Measurements from ENCODE around the gene PLXNA2. TPM values are rescaled to one million over a fixed set of nuclear protein-coding genes. Genes with fewer than 3 reads are reported as not detected.

The PLXNA2 gene
- total and polyA plus RNA-seq, 3 donors from 2014 or later, result 4.1 to 5.5 (median 4.7) TPM

- intact Hi-C loops (cut with DNase I; ENCODE audit: low total_unique reads), result no loop called here
- Histone ChIP-seq H3K9me3 (no peaks in the 10 kb centered on the region), H3K27me3 (no peaks in the 10 kb centered on the region), H3K36me3 (ENCODE audit: low read depth, missing control alignments) (no peaks in the 10 kb centered on the region), H3K27ac (no peak overlapping the region), H3K4me3 (no peak overlapping the region), H3K4me1 (no peaks in the 10 kb centered on the region)
- no peak for DNase-seq
- WGBS, 2 donors, result 50 to 64% methylated on average over 1 of the region's 1 CpG
- no peak for TF ChIP-seq POLR2A (IDR thresholded peaks at IDR 0.05)
- TF ChIP-seq, protein P1, sequence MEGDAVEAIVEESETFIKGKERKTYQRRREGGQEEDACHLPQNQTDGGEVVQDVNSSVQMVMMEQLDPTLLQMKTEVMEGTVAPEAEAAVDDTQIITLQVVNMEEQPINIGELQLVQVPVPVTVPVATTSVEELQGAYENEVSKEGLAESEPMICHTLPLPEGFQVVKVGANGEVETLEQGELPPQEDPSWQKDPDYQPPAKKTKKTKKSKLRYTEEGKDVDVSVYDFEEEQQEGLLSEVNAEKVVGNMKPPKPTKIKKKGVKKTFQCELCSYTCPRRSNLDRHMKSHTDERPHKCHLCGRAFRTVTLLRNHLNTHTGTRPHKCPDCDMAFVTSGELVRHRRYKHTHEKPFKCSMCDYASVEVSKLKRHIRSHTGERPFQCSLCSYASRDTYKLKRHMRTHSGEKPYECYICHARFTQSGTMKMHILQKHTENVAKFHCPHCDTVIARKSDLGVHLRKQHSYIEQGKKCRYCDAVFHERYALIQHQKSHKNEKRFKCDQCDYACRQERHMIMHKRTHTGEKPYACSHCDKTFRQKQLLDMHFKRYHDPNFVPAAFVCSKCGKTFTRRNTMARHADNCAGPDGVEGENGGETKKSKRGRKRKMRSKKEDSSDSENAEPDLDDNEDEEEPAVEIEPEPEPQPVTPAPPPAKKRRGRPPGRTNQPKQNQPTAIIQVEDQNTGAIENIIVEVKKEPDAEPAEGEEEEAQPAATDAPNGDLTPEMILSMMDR (IDR thresholded peaks at IDR 0.05), result no peak
Measured at GRCh38 chr1:208278638-208279037, 34.5 kb upstream of the PLXNA2 start.

- Histone ChIP-seq H3K36me3 (ENCODE audit: low read depth, missing control alignments) (no peaks in the 10 kb centered on the region), H3K4me3 (no peak overlapping the region), H3K27me3 (no peaks in the 10 kb centered on the region), H3K27ac (no peak overlapping the region), H3K9me3 (no peaks in the 10 kb centered on the region), H3K4me1 (no peaks in the 10 kb centered on the region)
- WGBS, 2 donors, result 90 to 92% methylated on average over 3 of the region's 3 CpGs
- TF ChIP-seq POLR2A (IDR thresholded peaks at IDR 0.05), result no peak
- intact Hi-C loops (cut with DNase I; ENCODE audit: low total_unique reads), result no loop called here
- DNase-seq, result no peak
Measured at GRCh38 chr1:208276757-208277435, 32.7 kb upstream of the PLXNA2 start.

GRCh38 chr1:208275083-208275482 is 30.9 kb upstream of the PLXNA2 start:
- H3K9me3 ChIP-seq, result no peaks in the 10 kb centered on the region

GRCh38 chr1:208273386-208274017 is 29.3 kb upstream of the PLXNA2 start:
- no peak overlapping the region for H3K27ac ChIP-seq
- H3K27me3 ChIP-seq, result no peaks in the 10 kb centered on the region
- no peak for DNase-seq
- intact Hi-C loops (cut with DNase I; ENCODE audit: low total_unique reads), result no loop called here
- TF ChIP-seq POLR2A (IDR thresholded peaks at IDR 0.05), result no peak
- H3K9me3 ChIP-seq, result no peaks in the 10 kb centered on the region
- no peaks in the 10 kb centered on the region for H3K36me3 ChIP-seq (ENCODE audit: low read depth, missing control alignments)
- no peaks in the 10 kb centered on the region for H3K4me1 ChIP-seq
- WGBS, 2 donors, result 94 to 96% methylated on average over 6 of the region's 6 CpGs
- H3K4me3 ChIP-seq, result no peak overlapping the region

More at GRCh38 chr1:208275083-208275482, 30.9 kb upstream of the PLXNA2 start:
- H3K36me3 ChIP-seq (ENCODE audit: low read depth, missing control alignments), result no peaks in the 10 kb centered on the region
- no peak overlapping the region for H3K4me3 ChIP-seq
- H3K4me1 ChIP-seq, result no peaks in the 10 kb centered on the region
- H3K27me3 ChIP-seq, result no peaks in the 10 kb centered on the region
- TF ChIP-seq, protein P1 (IDR thresholded peaks at IDR 0.05), result no peak
- no peak for TF ChIP-seq POLR2A (IDR thresholded peaks at IDR 0.05)
- 88 to 95% methylated on average over 2 of the region's 2 CpGs for WGBS, 2 donors
- DNase-seq, result no peak
- intact Hi-C loops (cut with DNase I; ENCODE audit: low total_unique reads), result no loop called here
- no peak overlapping the region for H3K27ac ChIP-seq

DNA sequence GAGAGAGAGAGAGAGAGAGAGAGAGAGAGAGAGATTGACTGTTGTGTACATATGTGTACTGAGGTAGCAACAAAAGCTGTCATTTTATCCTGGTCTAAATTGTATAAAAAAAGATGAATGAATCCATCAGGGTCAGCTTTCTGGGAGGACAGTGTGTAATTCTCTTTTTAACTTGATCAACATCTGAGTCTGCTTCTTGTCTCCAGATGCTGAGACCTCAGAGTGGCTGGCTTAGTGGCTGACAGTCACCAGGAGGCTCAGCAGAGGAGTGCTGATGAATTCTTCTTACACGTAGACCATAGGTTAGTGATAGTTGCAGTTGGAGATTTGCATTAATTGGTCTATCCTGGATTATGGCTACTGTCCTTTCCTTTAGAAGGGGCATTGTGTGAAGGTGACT is 28.5 kb upstream of the PLXNA2 start:
- Histone ChIP-seq H3K4me3 (no peak overlapping the region), H3K4me1 (no peaks in the 10 kb centered on the region), H3K27me3 (no peaks in the 10 kb centered on the region), H3K9me3 (no peaks in the 10 kb centered on the region), H3K36me3 (ENCODE audit: low read depth, missing control alignments) (no peaks in the 10 kb centered on the region), H3K27ac (no peak overlapping the region)
- WGBS, 2 donors, result 81 to 89% methylated on average over 1 of the region's 1 CpG
- no peak for TF ChIP-seq POLR2A (IDR thresholded peaks at IDR 0.05)
- TF ChIP-seq, protein P1 (IDR thresholded peaks at IDR 0.05), result no peak
- DNase-seq, result no peak
- intact Hi-C loops (cut with DNase I; ENCODE audit: low total_unique reads), result no loop called here
